ENCODE data around the gene TCEAL3. TPM values are rescaled to one million over a fixed set of nuclear protein-coding genes. Genes with fewer than 3 reads are reported as not detected.
A peak's percentile ranks its signal among the peaks of the same experiment; 100 is the strongest.
"Not testable (repeated sequence)": the region's sequence is repeated elsewhere in the genome, so short reads cannot be mapped to it uniquely, and the experiment has no call there.

TCEAL3 gene
- total RNA-seq, 1 donor from 2014 or later, result 15.2 TPM

GRCh38 chrX:103658681-103659433, 51.1 kb downstream of the TCEAL3 start:
- H3K27ac Mint-ChIP-seq (ENCODE audit: unreplicated experiment), result no peak overlapping the region
- H3K36me3 ChIP-seq (ENCODE audit: insufficient read depth, low read length), result no peaks in the 10 kb centered on the region

GRCh38 chrX:103659460-103659859, 51.7 kb downstream of the TCEAL3 start:
- not testable (repeated sequence) for FAIRE-seq; H3K36me3 Mint-ChIP-seq (ENCODE audit: low read depth, unreplicated experiment); H3K27ac ChIP-seq (ENCODE audit: low read depth, low read length); H3K4me2 ChIP-seq (ENCODE audit: low read length); H3K9me3 ChIP-seq (ENCODE audit: insufficient read depth, low read depth, low read length); H3K9ac ChIP-seq (ENCODE audit: low read length); H3K36me3 ChIP-seq (ENCODE audit: insufficient read depth, low read length); H3K4me3 ChIP-seq (ENCODE audit: insufficient read depth, low read depth, low read length); H3K27me3 Mint-ChIP-seq (ENCODE audit: low read depth, unreplicated experiment); H2AFZ ChIP-seq (ENCODE audit: low read depth, low read length); DNase-seq (ENCODE audit: low read depth); H3K27me3 ChIP-seq (ENCODE audit: insufficient read depth, low read length); H3K4me3 Mint-ChIP-seq (ENCODE audit: unreplicated experiment); H4K20me1 ChIP-seq (ENCODE audit: insufficient read depth, low read length); H3K79me2 ChIP-seq (ENCODE audit: insufficient read depth, low read length); H3K27ac Mint-ChIP-seq (ENCODE audit: unreplicated experiment); H3K4me1 ChIP-seq (ENCODE audit: insufficient read depth, low read length); H3K4me1 Mint-ChIP-seq (ENCODE audit: low read depth, unreplicated experiment); H3K9me3 Mint-ChIP-seq (ENCODE audit: unreplicated experiment)

More at GRCh38 chrX:103658681-103659433, 51.1 kb downstream of the TCEAL3 start:
- no peak overlapping the region for H3K4me3 ChIP-seq (ENCODE audit: insufficient read depth, low read depth, low read length)
- no peak for DNase-seq (ENCODE audit: low read depth)
- no peaks in the 10 kb centered on the region for H3K79me2 ChIP-seq (ENCODE audit: insufficient read depth, low read length)
- Mint-ChIP-seq H3K27me3 (ENCODE audit: low read depth, unreplicated experiment) (no peaks in the 10 kb centered on the region), H3K9me3 (ENCODE audit: unreplicated experiment) (no peaks in the 10 kb centered on the region), H3K4me3 (ENCODE audit: unreplicated experiment) (no peak overlapping the region), H3K36me3 (ENCODE audit: low read depth, unreplicated experiment) (no peaks in the 10 kb centered on the region), H3K4me1 (ENCODE audit: low read depth, unreplicated experiment) (no peaks in the 10 kb centered on the region)
- H3K27ac ChIP-seq (ENCODE audit: low read depth, low read length), result no peak overlapping the region
- H3K4me2 ChIP-seq (ENCODE audit: low read length), result no peak overlapping the region
- no peaks in the 10 kb centered on the region for H3K27me3 ChIP-seq (ENCODE audit: insufficient read depth, low read length)
- FAIRE-seq, result peak; percentile 39
- no peak overlapping the region for H2AFZ ChIP-seq (ENCODE audit: low read depth, low read length)
- no peak overlapping the region for H3K9ac ChIP-seq (ENCODE audit: low read length)
- no peaks in the 10 kb centered on the region for H3K9me3 ChIP-seq (ENCODE audit: insufficient read depth, low read depth, low read length)
- H3K4me1 ChIP-seq (ENCODE audit: insufficient read depth, low read length), result peaks cover 2% of the 10 kb centered on the region
- H4K20me1 ChIP-seq (ENCODE audit: insufficient read depth, low read length), result no peaks in the 10 kb centered on the region
- TF ChIP-seq EZH2 (IDR thresholded peaks at IDR 0.05; ENCODE audit: insufficient read depth, low read length) (no peak), CTCF (IDR thresholded peaks at IDR 0.05; ENCODE audit: insufficient read depth, low read depth, low read length) (no peak)

Other genes starting within 250 kb of the TCEAL3 start
- 221 and 241 TPM in 2 replicates for gene BEX3, start 231.4 kb upstream of the TCEAL3 start, total RNA-seq
- 0.07 TPM in 1 of 2 replicates, not detected in the other for gene RAB40A, start 88.5 kb upstream of the TCEAL3 start, total RNA-seq
- gene TCEAL4, start 22.4 kb upstream of the TCEAL3 start, total RNA-seq, result 49.9 and 51.3 TPM in 2 replicates
- 9.6 and 12.3 TPM in 2 replicates for gene TCEAL1, start 21.0 kb downstream of the TCEAL3 start, total RNA-seq
- gene MORF4L2, start 78.7 kb downstream of the TCEAL3 start, total RNA-seq, result 514 and 533 TPM in 2 replicates
- 0.43 TPM in 1 of 2 replicates, not detected in the other for gene TMEM31, start 102.9 kb downstream of the TCEAL3 start, total RNA-seq
- 5.2 and 10.2 TPM in 2 replicates for gene PLP1, start 168.9 kb downstream of the TCEAL3 start, total RNA-seq
- gene RAB9B, start 224.3 kb downstream of the TCEAL3 start, total RNA-seq, result 1.7 and 2.2 TPM in 2 replicates